ENCODE data around the gene DNAJC2. TPM values are rescaled to one million over a fixed set of nuclear protein-coding genes. Genes with fewer than 3 reads are reported as not detected.

DNAJC2 gene
- total and polyA plus RNA-seq, 2 donors from 2014 or later, result 14.4 to 20.9 TPM

DNA sequence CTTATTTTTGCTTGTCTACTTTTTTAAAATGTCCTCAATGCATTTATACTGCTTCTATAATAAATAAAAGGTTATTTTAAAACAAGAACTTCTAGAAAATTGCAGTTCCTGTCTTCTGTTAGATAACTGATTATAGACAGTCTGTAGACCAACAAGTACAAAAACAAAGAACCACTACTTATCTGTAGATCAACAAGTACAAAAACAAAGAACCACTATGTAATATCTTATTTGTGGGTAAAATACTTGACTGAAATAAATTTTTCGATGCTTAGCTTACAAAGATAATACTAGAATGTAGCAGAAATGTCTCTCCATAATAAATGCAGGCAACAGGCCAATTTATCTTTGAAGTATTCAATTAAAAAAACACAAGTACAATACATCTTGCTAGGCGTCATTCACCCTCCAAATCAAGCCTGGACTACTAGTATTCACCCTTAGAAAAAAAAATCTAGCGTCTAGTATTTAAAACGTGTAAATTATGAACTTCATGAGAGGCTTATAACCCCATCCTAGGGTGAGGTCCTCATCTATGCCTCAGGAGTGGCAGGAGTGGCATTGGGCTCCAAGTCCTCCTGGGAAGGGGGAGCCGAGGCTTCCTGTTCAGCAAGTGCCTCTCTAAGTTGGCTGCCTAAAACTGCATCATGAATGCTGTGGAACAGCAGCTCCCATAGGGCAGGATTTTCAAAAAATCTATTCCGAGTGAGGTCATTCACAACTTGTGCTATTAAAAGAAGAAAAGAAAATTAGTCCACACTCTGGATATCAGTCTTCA is 29.5 kb upstream of the DNAJC2 start:
- H3K4me1 ChIP-seq (ENCODE audit: control insufficient read depth in 2 of 3, insufficient read depth in 2 of 3, low read depth in 1 of 3, low read length in 3 of 3), result no peaks in the 10 kb centered on the region
- no peak overlapping the region for H3K9ac ChIP-seq (ENCODE audit: low read length in 3 of 3)
- no peak for TF ChIP-seq CTCF (IDR thresholded peaks at IDR 0.05; ENCODE audit: borderline replicate concordance, extremely low read depth, insufficient read depth)
- DNase-seq, result no peak
- H3K36me3 ChIP-seq (ENCODE audit: control insufficient read depth in 2 of 3, insufficient read depth in 3 of 3, low read length in 3 of 3), result peaks cover 0 to 3% (median 0%) of the 10 kb centered on the region in 3 donors
- no peak for FAIRE-seq
- H3K27me3 ChIP-seq (ENCODE audit: control insufficient read depth, insufficient read depth, low read length), result no peaks in the 10 kb centered on the region
- H3K9me3 ChIP-seq (ENCODE audit: control insufficient read depth in 2 of 3, insufficient read depth in 1 of 3, low read length in 3 of 3), result no peaks in the 10 kb centered on the region
- no peak overlapping the region for H3K27ac ChIP-seq (ENCODE audit: low read depth in 2 of 2, low read length in 2 of 2)
- no peak overlapping the region for H3K4me3 ChIP-seq (ENCODE audit: low read length in 3 of 3)
- intact Hi-C loops (cut with DNase I), result no loop called here

DNA sequence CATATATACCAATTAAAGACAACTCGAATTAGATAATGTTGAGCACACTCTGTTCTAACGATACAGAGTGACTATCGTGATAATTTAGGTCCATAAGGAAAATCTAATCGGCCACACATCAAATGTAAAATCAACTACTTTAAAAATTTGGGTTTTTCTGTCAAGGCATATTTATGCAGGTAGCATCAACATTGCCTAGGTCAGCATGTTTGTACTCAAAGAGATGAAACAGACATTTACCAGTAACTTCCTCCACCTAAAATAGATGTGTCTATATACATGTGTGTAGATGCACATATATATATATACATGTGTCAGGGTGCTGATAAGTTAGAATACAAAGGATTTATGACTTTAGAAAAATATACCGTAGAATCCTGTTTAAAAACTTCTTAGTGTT is 24.9 kb upstream of the DNAJC2 start:
- DNase-seq, result no peak
- TF ChIP-seq CTCF (IDR thresholded peaks at IDR 0.05; ENCODE audit: borderline replicate concordance, extremely low read depth, insufficient read depth), result no peak
- no peak overlapping the region for H3K27ac ChIP-seq (ENCODE audit: low read depth in 2 of 2, low read length in 2 of 2)
- no peak overlapping the region for H3K9ac ChIP-seq (ENCODE audit: low read length in 3 of 3)
- intact Hi-C loops (cut with DNase I), result no loop called here
- FAIRE-seq, result no peak
- no peaks in the 10 kb centered on the region for H3K4me1 ChIP-seq (ENCODE audit: control insufficient read depth in 2 of 3, insufficient read depth in 2 of 3, low read depth in 1 of 3, low read length in 3 of 3)
- H3K27me3 ChIP-seq (ENCODE audit: control insufficient read depth, insufficient read depth, low read length), result no peaks in the 10 kb centered on the region
- H3K36me3 ChIP-seq (ENCODE audit: control insufficient read depth in 2 of 3, insufficient read depth in 3 of 3, low read length in 3 of 3), result peaks cover 3 to 33% (median 24%) of the 10 kb centered on the region in 3 donors
- no peaks in the 10 kb centered on the region for H3K9me3 ChIP-seq (ENCODE audit: control insufficient read depth in 2 of 3, insufficient read depth in 1 of 3, low read length in 3 of 3)
- no peak overlapping the region for H3K4me3 ChIP-seq (ENCODE audit: low read length in 3 of 3)

DNA sequence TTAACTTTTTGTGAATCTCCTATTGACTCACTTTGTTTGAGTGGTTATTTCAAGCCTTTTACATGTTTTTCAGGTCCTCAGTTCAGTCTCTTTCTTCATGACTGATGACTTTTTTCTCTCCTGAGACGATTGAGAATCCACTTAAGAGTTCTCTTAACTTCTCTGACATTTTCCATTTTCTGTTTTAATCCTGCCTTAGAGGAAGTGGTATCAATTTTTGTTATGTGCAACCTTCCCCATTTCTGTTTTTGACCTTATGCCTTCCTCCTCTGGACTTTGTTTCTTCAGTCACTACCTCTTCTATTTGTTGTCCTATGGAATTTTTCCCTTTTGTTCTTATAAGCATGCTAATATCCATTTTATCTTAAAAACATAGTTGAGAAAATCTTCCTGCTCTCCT is 5.2 kb upstream of the DNAJC2 start:
- Histone ChIP-seq H3K4me3 (ENCODE audit: low read length in 3 of 3) (no peak overlapping the region), H3K27me3 (ENCODE audit: control insufficient read depth, insufficient read depth, low read length) (no peaks in the 10 kb centered on the region), H3K9me3 (ENCODE audit: control insufficient read depth in 2 of 3, insufficient read depth in 1 of 3, low read length in 3 of 3) (no peaks in the 10 kb centered on the region), H3K27ac (ENCODE audit: low read depth in 2 of 2, low read length in 2 of 2) (no peak overlapping the region), H3K36me3 (ENCODE audit: control insufficient read depth in 2 of 3, insufficient read depth in 3 of 3, low read length in 3 of 3) (peaks cover 0 to 3% (median 3%) of the 10 kb centered on the region in 3 donors), H3K9ac (ENCODE audit: low read length in 3 of 3) (no peak overlapping the region), H3K4me1 (ENCODE audit: control insufficient read depth in 2 of 3, insufficient read depth in 2 of 3, low read depth in 1 of 3, low read length in 3 of 3) (peaks cover 0 to 19% (median 2%) of the 10 kb centered on the region in 3 donors)
- FAIRE-seq (no peak), DNase-seq (no peak)
- intact Hi-C loops (cut with DNase I), result no loop called here
- TF ChIP-seq CTCF (IDR thresholded peaks at IDR 0.05; ENCODE audit: borderline replicate concordance, extremely low read depth, insufficient read depth), result no peak
